ENCODE results near the gene RSF1.

The RSF1 gene

DNA sequence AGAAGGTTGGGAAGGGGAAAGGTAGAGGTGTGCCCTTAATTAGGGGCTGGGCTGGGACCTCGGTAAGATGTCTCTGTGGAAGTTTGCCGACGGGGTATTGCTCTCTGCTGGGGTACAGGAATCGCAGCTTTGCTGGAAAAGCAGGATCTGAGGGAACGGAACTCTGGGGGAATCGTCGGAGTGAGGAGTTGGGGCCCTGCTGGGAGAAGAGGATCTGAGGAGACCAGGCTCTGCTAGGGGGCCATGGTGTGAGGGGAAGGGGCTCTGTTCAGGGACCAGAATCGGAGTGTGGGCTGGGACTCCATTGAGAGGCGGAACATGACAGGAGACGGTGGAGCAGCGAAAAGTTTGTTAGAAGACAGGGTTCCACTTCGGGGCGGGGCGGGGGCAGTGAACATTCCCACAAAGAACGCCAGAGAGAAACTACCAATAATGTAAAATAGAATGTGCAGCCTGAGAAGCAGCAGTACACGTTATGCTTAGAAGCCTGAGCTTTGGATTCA lies 878 bp upstream of the RSF1 start:
- Histone ChIP-seq H3K27me3 (ENCODE audit: insufficient read depth, insufficient read length) (no peaks in the 10 kb centered on the region), H3K36me3 (ENCODE audit: insufficient read depth, insufficient read length, low read length) (no peaks in the 10 kb centered on the region), H3K4me1 (ENCODE audit: insufficient read depth, insufficient read length) (no peaks in the 10 kb centered on the region), H3K4me3 (ENCODE audit: insufficient read length, low read depth) (peak overlapping the region; percentile 77), H3K9ac (ENCODE audit: insufficient read length, low read depth) (peak overlapping the region; percentile 81), H3K9me3 (ENCODE audit: insufficient read depth, low read length) (no peaks in the 10 kb centered on the region)
- TF ChIP-seq ZNF274 (IDR thresholded peaks at IDR 0.05; ENCODE audit: low read depth, low read length), result no peak
- no peak for TF ChIP-seq YY1 (IDR thresholded peaks at IDR 0.05; ENCODE audit: insufficient read depth, insufficient read length)
- TF ChIP-seq SUZ12 (IDR thresholded peaks at IDR 0.05; ENCODE audit: extremely low read depth, insufficient read depth, insufficient read length), result no peak
- no peak for DNase-seq (ENCODE audit: low read depth, low spot score)

- Histone ChIP-seq H3K9ac (ENCODE audit: insufficient read length, low read depth) (peak overlapping the region; percentile 96), H3K4me1 (ENCODE audit: insufficient read depth, insufficient read length) (no peaks in the 10 kb centered on the region), H3K27me3 (ENCODE audit: insufficient read depth, insufficient read length) (no peaks in the 10 kb centered on the region), H3K36me3 (ENCODE audit: insufficient read depth, insufficient read length, low read length) (no peaks in the 10 kb centered on the region), H3K4me3 (ENCODE audit: insufficient read length, low read depth) (peak overlapping the region; percentile 91), H3K9me3 (ENCODE audit: insufficient read depth, low read length) (peaks cover 11% of the 10 kb centered on the region; the same call in 1 of the 2 replicates)
- TF ChIP-seq ZNF274 (IDR thresholded peaks at IDR 0.05; ENCODE audit: low read depth, low read length), result no peak
- peak; percentile 48 for DNase-seq (ENCODE audit: low read depth, low spot score)
Observed at GRCh38 chr11:77819921-77820564, 479 bp downstream of the RSF1 start.

DNA sequence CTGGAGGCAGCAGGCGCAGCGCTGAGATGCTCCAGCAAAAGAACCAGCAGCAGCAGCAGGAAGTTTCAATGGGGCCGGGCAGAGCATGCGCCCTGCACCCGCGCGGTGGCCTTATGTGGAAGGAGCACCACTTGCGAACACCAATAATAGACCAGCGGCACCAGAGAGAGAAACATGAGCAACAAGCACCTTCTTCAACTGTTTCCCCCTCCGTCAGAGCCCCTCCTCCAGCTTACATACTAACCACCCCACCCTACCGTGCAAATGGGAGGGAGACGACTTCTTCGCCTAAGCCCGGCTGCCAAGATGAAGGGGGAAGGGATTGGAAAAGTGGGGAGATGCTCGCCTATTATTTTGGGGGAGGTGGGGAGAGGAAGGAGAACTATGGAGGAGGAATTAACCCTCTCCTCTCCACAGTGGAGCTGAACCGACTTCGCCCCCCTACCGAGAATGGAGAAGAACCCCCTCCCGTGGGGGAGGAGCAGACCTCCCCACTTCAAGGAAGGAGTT lies 1.1 kb downstream of the RSF1 start:
- peak; percentile 71 for DNase-seq (ENCODE audit: low read depth, low spot score)
- Histone ChIP-seq H3K4me1 (ENCODE audit: insufficient read depth, insufficient read length) (no peaks in the 10 kb centered on the region), H3K9me3 (ENCODE audit: insufficient read depth, low read length) (peaks cover 16% of the 10 kb centered on the region; the same call in 1 of the 2 replicates), H3K4me3 (ENCODE audit: insufficient read length, low read depth) (peak overlapping the region; percentile 91), H3K9ac (ENCODE audit: insufficient read length, low read depth) (peak overlapping the region; percentile 96), H3K27me3 (ENCODE audit: insufficient read depth, insufficient read length) (no peaks in the 10 kb centered on the region), H3K36me3 (ENCODE audit: insufficient read depth, insufficient read length, low read length) (no peaks in the 10 kb centered on the region)
- TF ChIP-seq ZNF274 (IDR thresholded peaks at IDR 0.05; ENCODE audit: low read depth, low read length) (no peak), SUZ12 (IDR thresholded peaks at IDR 0.05; ENCODE audit: extremely low read depth, insufficient read depth, insufficient read length) (no peak), YY1 (IDR thresholded peaks at IDR 0.05; ENCODE audit: insufficient read depth, insufficient read length) (no peak)

- TF ChIP-seq YY1 (IDR thresholded peaks at IDR 0.05; ENCODE audit: insufficient read depth, insufficient read length), result no peak
- no peak for TF ChIP-seq ZNF274 (IDR thresholded peaks at IDR 0.05; ENCODE audit: low read depth, low read length)
- no peak for TF ChIP-seq SUZ12 (IDR thresholded peaks at IDR 0.05; ENCODE audit: extremely low read depth, insufficient read depth, insufficient read length)
- Histone ChIP-seq H3K36me3 (ENCODE audit: insufficient read depth, insufficient read length, low read length) (peaks cover 18% of the 10 kb centered on the region), H3K4me3 (ENCODE audit: insufficient read length, low read depth) (no peak overlapping the region)
Observed at GRCh38 chr11:77815459-77815858, 5.1 kb downstream of the RSF1 start.

DNA sequence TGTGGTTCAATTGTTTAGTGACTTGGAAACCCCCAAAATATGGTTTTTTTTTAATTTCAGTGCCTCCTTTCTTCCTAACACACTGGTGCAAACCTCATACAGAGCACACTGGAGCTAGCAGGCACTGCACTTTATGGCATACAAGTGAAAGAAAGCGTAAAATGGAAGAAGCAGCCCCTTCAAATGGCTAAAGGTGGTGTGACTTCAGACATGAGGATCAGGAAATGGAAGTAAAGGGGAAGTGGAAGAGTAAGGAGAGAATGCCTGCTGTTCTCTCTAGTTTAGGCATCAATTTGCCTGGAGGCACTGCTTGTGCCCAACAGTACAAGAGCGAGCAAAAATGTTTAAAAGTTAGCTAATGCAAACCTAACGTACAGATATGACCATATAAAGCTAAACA lies 5.7 kb downstream of the RSF1 start:
- peaks cover 20% of the 10 kb centered on the region for H3K36me3 ChIP-seq (ENCODE audit: insufficient read depth, insufficient read length, low read length)
- peaks cover 16% of the 10 kb centered on the region; the same call in 1 of the 2 replicates for H3K9me3 ChIP-seq (ENCODE audit: insufficient read depth, low read length)
- no peak for DNase-seq (ENCODE audit: low read depth, low spot score)
- TF ChIP-seq SUZ12 (IDR thresholded peaks at IDR 0.05; ENCODE audit: extremely low read depth, insufficient read depth, insufficient read length) (no peak), YY1 (IDR thresholded peaks at IDR 0.05; ENCODE audit: insufficient read depth, insufficient read length) (no peak), ZNF274 (IDR thresholded peaks at IDR 0.05; ENCODE audit: low read depth, low read length) (no peak)
- H3K9ac ChIP-seq (ENCODE audit: insufficient read length, low read depth), result no peak overlapping the region
- no peak overlapping the region for H3K4me3 ChIP-seq (ENCODE audit: insufficient read length, low read depth)
- no peaks in the 10 kb centered on the region for H3K27me3 ChIP-seq (ENCODE audit: insufficient read depth, insufficient read length)
- H3K4me1 ChIP-seq (ENCODE audit: insufficient read depth, insufficient read length), result no peaks in the 10 kb centered on the region

More at GRCh38 chr11:77815459-77815858, 5.1 kb downstream of the RSF1 start:
- Histone ChIP-seq H3K9ac (ENCODE audit: insufficient read length, low read depth) (no peak overlapping the region), H3K4me1 (ENCODE audit: insufficient read depth, insufficient read length) (no peaks in the 10 kb centered on the region), H3K27me3 (ENCODE audit: insufficient read depth, insufficient read length) (no peaks in the 10 kb centered on the region), H3K9me3 (ENCODE audit: insufficient read depth, low read length) (peaks cover 16% of the 10 kb centered on the region; the same call in 1 of the 2 replicates)
- no peak for DNase-seq (ENCODE audit: low read depth, low spot score)

DNA sequence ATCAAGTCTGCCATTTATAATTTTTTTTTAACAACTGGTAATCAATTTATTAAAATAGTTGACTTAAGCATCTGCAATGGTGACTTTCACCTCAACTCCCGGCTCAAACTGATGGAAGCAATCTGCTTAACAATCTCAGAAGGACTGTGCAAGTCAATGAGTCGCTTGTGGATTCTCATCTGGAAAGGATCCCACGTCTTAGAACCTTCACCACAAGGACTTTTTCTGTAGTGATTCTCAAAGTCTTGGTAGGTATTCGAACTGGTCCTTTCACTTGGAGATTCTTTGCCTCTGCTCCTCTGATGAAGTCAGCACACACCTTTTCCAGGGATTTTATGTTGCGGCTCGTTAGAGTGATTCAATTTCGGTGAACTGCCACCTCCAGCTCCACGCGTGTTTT lies 7.3 kb downstream of the RSF1 start:
- H3K4me1 ChIP-seq (ENCODE audit: insufficient read depth, insufficient read length), result no peaks in the 10 kb centered on the region
- DNase-seq (ENCODE audit: low read depth, low spot score), result no peak
- H3K9me3 ChIP-seq (ENCODE audit: insufficient read depth, low read length), result peaks cover 16% of the 10 kb centered on the region; the same call in 1 of the 2 replicates
- TF ChIP-seq YY1 (IDR thresholded peaks at IDR 0.05; ENCODE audit: insufficient read depth, insufficient read length), result no peak
- no peak for TF ChIP-seq ZNF274 (IDR thresholded peaks at IDR 0.05; ENCODE audit: low read depth, low read length)
- TF ChIP-seq SUZ12 (IDR thresholded peaks at IDR 0.05; ENCODE audit: extremely low read depth, insufficient read depth, insufficient read length), result no peak
- H3K9ac ChIP-seq (ENCODE audit: insufficient read length, low read depth), result no peak overlapping the region
- H3K36me3 ChIP-seq (ENCODE audit: insufficient read depth, insufficient read length, low read length), result peaks cover 20% of the 10 kb centered on the region
- no peaks in the 10 kb centered on the region for H3K27me3 ChIP-seq (ENCODE audit: insufficient read depth, insufficient read length)
- no peak overlapping the region for H3K4me3 ChIP-seq (ENCODE audit: insufficient read length, low read depth)

- Histone ChIP-seq H3K4me3 (ENCODE audit: insufficient read length, low read depth) (no peak overlapping the region), H3K9me3 (ENCODE audit: insufficient read depth, low read length) (no peaks in the 10 kb centered on the region), H3K27me3 (ENCODE audit: insufficient read depth, insufficient read length) (no peaks in the 10 kb centered on the region), H3K9ac (ENCODE audit: insufficient read length, low read depth) (no peak overlapping the region), H3K4me1 (ENCODE audit: insufficient read depth, insufficient read length) (no peaks in the 10 kb centered on the region), H3K36me3 (ENCODE audit: insufficient read depth, insufficient read length, low read length) (peaks cover 19% of the 10 kb centered on the region)
- TF ChIP-seq SUZ12 (IDR thresholded peaks at IDR 0.05; ENCODE audit: extremely low read depth, insufficient read depth, insufficient read length) (no peak), ZNF274 (IDR thresholded peaks at IDR 0.05; ENCODE audit: low read depth, low read length) (no peak), YY1 (IDR thresholded peaks at IDR 0.05; ENCODE audit: insufficient read depth, insufficient read length) (no peak)
- DNase-seq (ENCODE audit: low read depth, low spot score), result no peak
Observed at GRCh38 chr11:77806993-77807392, 13.5 kb downstream of the RSF1 start.

Measured in NT2/D1 (cell line).